Panc1 (cell line): Measurements from ENCODE around the gene SAA4.

Source experiments
- POLR2AphosphoS5 ChIP-seq: IDR thresholded peaks from 2 replicates; pipeline ENCODE4 v1.6.1; 2012; ENCODE audit warnings: mild to moderate bottlenecking, low read depth, low read length, moderate library complexity
- SIN3A ChIP-seq: IDR thresholded peaks from 2 replicates; pipeline ENCODE4 v1.6.1; 2012; ENCODE audit warnings: low read depth, mild to moderate bottlenecking, low read length, moderate library complexity, borderline replicate concordance; ENCODE audit not compliant: insufficient read depth
- TF ChIP-seq, protein P1 (sequence below): fragments of 450-650 bp; IDR thresholded peaks from 2 replicates; pipeline ENCODE4 v1.5.1; 2017; ENCODE audit warnings: mild to moderate bottlenecking
- TF ChIP-seq, protein P2 (sequence below), 2 experiments: IDR thresholded peaks; 2 replicates each; pipeline ENCODE4 v1.6.1; 2011 to 2012; ENCODE audit warnings: low read depth in 2 of 2, control low read depth in 1 of 2, low read length in 1 of 2, mild to moderate bottlenecking in 1 of 2, moderate library complexity in 1 of 2; ENCODE audit not compliant: insufficient read depth in 1 of 2

DNA sequence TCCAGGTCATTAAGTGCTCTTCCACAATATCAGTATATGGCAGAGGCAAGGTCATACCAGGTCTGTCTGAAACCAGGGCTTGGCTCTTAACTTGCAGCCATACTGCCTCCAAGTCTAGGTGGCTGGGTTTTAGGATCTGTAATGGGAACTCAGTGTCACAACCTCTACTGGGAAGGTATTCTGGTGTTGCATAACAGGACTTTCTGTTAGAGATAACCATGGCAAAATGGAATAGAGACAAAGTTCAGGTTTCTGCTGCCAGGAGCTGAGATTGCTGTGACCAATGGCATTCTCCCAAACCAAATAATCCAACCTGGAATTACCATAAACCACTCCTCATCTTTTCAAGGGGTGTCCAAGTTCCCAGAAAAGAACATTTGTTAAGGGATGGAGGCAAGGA, 22.7 kb upstream of the SAA4 start:
- TF ChIP-seq, protein P1, sequence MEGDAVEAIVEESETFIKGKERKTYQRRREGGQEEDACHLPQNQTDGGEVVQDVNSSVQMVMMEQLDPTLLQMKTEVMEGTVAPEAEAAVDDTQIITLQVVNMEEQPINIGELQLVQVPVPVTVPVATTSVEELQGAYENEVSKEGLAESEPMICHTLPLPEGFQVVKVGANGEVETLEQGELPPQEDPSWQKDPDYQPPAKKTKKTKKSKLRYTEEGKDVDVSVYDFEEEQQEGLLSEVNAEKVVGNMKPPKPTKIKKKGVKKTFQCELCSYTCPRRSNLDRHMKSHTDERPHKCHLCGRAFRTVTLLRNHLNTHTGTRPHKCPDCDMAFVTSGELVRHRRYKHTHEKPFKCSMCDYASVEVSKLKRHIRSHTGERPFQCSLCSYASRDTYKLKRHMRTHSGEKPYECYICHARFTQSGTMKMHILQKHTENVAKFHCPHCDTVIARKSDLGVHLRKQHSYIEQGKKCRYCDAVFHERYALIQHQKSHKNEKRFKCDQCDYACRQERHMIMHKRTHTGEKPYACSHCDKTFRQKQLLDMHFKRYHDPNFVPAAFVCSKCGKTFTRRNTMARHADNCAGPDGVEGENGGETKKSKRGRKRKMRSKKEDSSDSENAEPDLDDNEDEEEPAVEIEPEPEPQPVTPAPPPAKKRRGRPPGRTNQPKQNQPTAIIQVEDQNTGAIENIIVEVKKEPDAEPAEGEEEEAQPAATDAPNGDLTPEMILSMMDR, result no peak
- TF ChIP-seq SIN3A (no peak), POLR2AphosphoS5 (no peak)
- TF ChIP-seq, protein P2, sequence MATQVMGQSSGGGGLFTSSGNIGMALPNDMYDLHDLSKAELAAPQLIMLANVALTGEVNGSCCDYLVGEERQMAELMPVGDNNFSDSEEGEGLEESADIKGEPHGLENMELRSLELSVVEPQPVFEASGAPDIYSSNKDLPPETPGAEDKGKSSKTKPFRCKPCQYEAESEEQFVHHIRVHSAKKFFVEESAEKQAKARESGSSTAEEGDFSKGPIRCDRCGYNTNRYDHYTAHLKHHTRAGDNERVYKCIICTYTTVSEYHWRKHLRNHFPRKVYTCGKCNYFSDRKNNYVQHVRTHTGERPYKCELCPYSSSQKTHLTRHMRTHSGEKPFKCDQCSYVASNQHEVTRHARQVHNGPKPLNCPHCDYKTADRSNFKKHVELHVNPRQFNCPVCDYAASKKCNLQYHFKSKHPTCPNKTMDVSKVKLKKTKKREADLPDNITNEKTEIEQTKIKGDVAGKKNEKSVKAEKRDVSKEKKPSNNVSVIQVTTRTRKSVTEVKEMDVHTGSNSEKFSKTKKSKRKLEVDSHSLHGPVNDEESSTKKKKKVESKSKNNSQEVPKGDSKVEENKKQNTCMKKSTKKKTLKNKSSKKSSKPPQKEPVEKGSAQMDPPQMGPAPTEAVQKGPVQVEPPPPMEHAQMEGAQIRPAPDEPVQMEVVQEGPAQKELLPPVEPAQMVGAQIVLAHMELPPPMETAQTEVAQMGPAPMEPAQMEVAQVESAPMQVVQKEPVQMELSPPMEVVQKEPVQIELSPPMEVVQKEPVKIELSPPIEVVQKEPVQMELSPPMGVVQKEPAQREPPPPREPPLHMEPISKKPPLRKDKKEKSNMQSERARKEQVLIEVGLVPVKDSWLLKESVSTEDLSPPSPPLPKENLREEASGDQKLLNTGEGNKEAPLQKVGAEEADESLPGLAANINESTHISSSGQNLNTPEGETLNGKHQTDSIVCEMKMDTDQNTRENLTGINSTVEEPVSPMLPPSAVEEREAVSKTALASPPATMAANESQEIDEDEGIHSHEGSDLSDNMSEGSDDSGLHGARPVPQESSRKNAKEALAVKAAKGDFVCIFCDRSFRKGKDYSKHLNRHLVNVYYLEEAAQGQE (IDR thresholded peaks at IDR 0.05; ENCODE audit: insufficient read depth in 1 of 2, low read depth in 2 of 2, low read length in 1 of 2), result no peak
